Measurements from ENCODE around the gene AVP.
"Not testable (repeated sequence)": the region's sequence is repeated elsewhere in the genome, so short reads cannot be mapped to it uniquely, and the experiment has no call there.

Gene AVP, protein sequence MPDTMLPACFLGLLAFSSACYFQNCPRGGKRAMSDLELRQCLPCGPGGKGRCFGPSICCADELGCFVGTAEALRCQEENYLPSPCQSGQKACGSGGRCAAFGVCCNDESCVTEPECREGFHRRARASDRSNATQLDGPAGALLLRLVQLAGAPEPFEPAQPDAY

GRCh38 chr20:3084283-3084985, at the start of gene AVP:
Gene AVP, minus strand, starts transcription at chr20:3084724. Its CDS starts 50 bp downstream, at chr20:3084674.
- no peak for DNase-seq (ENCODE audit: insufficient read length, low spot score)
- FAIRE-seq: no peak

- FAIRE-seq (no peak), DNase-seq (ENCODE audit: insufficient read length, low spot score) (no peak)
Observed at GRCh38 chr20:3134151-3134550, 49.6 kb upstream of the AVP start.

GRCh38 chr20:3133155-3133554, 48.6 kb upstream of the AVP start:
- no peak for FAIRE-seq
- no peak for DNase-seq (ENCODE audit: insufficient read length, low spot score)

DNA sequence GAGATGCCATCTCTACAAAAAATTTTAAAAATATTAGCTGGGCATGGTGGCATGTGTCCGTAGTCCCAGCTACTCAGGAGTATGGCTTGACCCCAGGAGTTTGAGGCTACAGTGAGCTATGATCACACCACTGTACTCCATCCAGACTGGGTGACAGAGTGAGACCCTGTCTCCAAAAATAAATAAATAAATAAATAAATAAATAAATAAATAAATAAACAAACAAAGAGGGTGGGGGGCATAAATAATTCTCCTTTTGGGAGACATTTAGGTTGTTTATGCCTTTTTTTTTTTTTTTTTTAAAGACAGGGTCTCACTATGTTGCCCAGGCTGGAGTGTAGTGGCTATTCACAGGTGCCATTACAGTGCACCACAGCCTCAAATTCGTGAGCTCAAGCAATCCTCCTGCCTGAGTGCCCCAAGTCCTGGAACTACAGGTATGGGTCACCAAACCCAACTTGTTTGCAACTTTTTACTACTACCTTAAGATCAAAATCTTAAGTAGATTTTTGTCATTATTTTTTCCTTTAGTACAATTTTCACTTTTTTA, 45.6 kb upstream of the AVP start:
- FAIRE-seq: no peak
- DNase-seq (ENCODE audit: insufficient read length, low spot score): no peak

- no peak for DNase-seq (ENCODE audit: insufficient read length, low spot score)
- peak; percentile 55 for FAIRE-seq
Observed at GRCh38 chr20:3129094-3129493, 44.6 kb upstream of the AVP start.

- no peak for DNase-seq (ENCODE audit: insufficient read length, low spot score)
- FAIRE-seq: no peak
Observed at GRCh38 chr20:3128275-3128984, 43.9 kb upstream of the AVP start.

- FAIRE-seq: no peak
- no peak for DNase-seq (ENCODE audit: insufficient read length, low spot score)
Observed at GRCh38 chr20:3126527-3126859, 42.0 kb upstream of the AVP start.

GRCh38 chr20:3125776-3126526, 41.4 kb upstream of the AVP start:
- FAIRE-seq; DNase-seq (ENCODE audit: insufficient read length, low spot score): not testable (repeated sequence)

- not testable (repeated sequence) for FAIRE-seq; DNase-seq (ENCODE audit: insufficient read length, low spot score)
Observed at GRCh38 chr20:3124773-3125560, 40.4 kb upstream of the AVP start.

DNA sequence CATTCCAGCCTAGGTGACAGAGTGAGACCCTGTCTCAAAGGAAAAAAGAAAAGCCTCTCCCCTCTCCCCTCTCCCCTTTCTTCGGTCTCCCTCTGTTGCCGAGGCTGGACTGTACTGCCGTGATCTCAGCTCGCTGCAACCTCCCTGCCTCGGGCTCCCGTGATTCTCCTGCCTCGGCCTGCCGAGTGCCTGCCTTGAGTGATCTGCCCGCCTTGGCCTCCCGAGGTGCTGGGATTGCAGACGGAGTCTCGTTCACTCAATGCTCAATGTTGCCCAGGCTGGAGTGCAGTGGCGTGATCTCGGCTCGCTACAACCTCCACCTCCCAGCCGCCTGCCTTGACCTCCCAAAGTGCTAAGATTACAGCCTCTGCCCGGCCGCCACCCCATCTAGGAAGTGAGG, 39.6 kb upstream of the AVP start:
- not testable (repeated sequence) for FAIRE-seq

DNA sequence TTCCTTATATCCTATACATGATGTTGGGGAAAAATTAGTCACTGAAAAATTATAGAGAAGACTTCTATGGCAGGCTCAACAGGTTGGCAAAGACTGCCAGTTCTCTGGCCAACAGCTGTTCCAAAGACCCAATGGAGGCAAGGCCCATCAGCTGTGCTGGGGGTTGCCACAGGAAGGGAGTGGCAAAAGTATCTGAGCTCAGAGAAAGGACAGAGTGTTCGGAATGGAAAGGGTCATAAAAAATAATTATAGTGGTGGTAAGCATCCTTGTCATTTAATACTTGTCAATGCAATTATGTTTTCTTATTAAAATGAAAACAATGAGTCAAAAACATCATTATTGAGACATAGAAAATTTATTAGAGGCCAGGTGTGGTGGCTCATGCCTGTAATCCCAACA, 39.0 kb upstream of the AVP start:
- no peak for FAIRE-seq
- DNase-seq (ENCODE audit: insufficient read length, low spot score): no peak

More for the DNA sequence above, 39.6 kb upstream of the AVP start:
- DNase-seq (ENCODE audit: insufficient read length, low spot score): not testable (repeated sequence)

GRCh38 chr20:3121955-3122610, 37.6 kb upstream of the AVP start:
- FAIRE-seq: no peak
- DNase-seq (ENCODE audit: insufficient read length, low spot score): no peak

GRCh38 chr20:3121271-3121911, 36.9 kb upstream of the AVP start:
- FAIRE-seq (no peak), DNase-seq (ENCODE audit: insufficient read length, low spot score) (no peak)

GRCh38 chr20:3119044-3119443, 34.5 kb upstream of the AVP start:
- peak; percentile 63 for FAIRE-seq
- no peak for DNase-seq (ENCODE audit: insufficient read length, low spot score)

GRCh38 chr20:3117839-3118379, 33.4 kb upstream of the AVP start:
- not testable (repeated sequence) for DNase-seq (ENCODE audit: insufficient read length, low spot score); FAIRE-seq

DNA sequence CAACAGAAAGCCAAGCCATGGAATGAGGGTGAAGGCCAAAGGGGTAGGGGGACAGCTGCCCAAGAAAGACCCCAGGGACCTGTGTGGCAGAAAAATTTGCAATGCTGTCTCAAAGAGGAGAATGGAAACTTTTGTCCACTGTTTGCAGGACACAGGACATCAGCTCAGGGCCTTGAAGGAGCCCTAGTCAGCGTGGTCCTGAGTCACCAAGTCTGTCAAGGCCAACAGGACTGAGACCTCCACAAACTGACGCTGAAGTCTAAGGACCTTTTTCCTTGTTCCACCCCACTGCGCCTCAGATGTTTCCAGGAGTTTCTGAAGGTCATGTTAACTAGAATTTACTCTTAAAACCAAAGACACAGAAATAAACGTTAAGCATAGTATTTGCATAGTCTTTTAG, 31.8 kb upstream of the AVP start:
- DNase-seq (ENCODE audit: insufficient read length, low spot score) (no peak), FAIRE-seq (no peak)

DNA sequence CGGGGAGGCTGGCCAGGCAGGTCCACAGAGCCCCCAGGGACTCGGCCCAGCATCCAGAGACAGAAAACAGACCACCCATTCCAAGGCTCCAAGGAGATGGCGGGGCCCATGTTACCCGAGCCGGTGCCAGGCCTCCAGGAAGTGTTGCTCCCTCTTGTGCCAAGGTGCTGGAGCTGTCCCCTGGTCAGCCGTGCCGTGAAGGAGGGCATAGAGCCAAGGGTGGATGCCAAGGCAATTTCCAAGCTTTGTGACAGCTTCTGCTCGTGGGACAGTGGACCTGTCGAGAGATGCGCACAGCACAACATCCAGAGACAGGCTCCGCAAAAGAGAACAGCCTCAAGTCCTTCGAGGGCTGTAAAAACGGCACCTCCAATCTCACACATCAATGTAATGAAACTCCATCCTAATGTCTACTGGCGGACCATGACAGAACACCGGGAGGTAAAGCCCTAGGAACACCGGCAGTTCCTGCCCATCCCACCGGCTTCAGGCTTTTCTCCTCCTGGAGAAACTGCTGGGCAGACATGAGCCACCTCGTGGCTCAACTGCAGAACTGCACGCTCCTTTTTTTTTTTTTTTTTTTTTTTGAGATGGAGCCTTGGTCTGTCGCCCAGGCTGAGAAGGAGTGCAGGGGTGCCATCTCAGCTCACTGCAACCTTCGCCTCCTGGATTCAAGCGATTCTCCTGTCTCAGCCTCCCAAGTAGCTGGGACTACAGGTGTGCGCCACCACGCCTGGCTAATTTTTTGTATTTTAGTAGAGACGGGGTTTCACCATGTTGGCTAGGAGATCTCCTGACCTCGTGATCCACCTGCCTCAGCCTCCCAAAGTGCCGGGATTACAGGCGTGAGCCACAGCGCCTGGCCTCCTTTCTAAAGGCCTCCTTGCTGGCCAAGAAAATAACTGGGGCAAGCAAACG, 30.9 kb upstream of the AVP start:
- FAIRE-seq (no peak), DNase-seq (ENCODE audit: insufficient read length, low spot score) (peak; percentile 87)

GRCh38 chr20:3111995-3112394, 27.5 kb upstream of the AVP start:
- FAIRE-seq (no peak), DNase-seq (ENCODE audit: insufficient read length, low spot score) (no peak)
